ENCODE measurements around the gene SH3TC1.

- no peak for TF ChIP-seq POLR2A (IDR thresholded peaks at IDR 0.05; ENCODE audit: control extremely low read depth in 1 of 2, low read depth in 2 of 2, low read length in 2 of 2)
- no peak for TF ChIP-seq EZH2 (IDR thresholded peaks at IDR 0.05; ENCODE audit: low read depth, low read length, severe bottlenecking)
These were observed 17.2 kb upstream of the SH3TC1 start for GRCh38 chr4:8181844-8182243.
